ENCODE measurements around the gene MZF1.
"Not testable (repeated sequence)": the region's sequence is repeated elsewhere in the genome, so short reads cannot be mapped to it uniquely, and the experiment has no call there.

Gene MZF1

DNA sequence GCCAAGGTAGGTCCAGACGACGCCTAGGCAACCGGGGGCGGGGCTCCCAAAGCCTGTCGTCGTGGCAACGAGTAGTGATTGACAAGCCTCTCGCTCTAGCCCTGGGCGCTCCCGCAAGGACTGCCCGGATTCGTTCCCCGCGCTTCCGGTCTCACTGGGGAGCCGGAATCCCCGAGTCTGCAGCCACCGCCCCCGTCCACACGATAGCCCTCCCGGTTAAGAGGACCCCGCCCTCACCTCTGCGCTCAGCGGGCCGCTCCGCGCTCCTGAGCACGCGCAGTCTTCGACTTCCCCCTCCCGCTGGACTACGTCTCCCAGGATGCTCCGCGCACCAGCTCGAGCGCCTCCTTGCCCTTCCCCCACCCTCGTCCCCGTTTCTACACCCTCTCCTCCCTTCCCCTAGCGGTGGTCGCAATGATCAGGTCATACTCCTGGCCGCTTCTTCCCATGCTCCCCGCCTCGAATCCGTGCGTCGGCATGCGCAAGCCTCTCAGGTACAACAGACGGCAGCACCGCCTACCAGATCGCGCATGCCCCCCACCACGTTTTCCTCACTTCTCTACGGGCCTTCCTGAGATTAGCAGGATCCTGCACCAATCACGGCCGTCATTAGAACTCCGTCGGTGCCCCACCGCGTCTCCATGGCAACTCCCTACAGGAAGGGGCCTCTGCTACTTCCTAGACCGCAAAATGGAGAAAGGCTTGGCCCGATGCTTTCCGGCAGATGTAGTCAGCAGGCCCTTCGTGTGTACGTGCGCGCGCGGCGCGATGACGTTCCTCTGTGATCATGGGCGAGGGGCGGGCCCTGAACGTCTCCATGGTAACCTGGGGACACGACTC is at the start of gene MZF1:
TSS of gene MZF1 (minus strand) at position 518 of the 840 bp plus-strand sequence. CDS start 1,946 bp downstream, outside the sequence.
- no peak for DNase-seq

DNA sequence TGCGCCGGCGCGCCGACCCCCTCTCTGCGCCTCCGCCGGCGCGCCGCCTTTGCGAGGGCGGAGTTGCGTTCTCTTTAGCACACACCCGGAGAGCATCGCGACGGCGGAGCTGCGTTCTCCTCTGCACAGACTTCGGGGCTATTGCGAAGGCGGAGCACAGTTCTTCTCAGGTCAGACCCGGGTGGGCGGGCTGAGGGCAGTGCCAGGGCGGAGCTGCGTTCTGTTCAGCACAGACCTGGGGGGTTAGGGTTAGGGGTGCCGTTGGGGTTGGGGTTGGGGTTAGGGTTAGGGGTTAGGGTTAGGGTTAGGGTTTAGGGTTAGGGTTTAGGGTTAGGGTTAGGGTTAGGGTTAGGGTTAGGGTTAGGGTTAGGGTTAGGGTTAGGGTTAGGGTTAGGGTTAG is 34.1 kb upstream of the MZF1 start:
- not testable (repeated sequence) for DNase-seq

DNA sequence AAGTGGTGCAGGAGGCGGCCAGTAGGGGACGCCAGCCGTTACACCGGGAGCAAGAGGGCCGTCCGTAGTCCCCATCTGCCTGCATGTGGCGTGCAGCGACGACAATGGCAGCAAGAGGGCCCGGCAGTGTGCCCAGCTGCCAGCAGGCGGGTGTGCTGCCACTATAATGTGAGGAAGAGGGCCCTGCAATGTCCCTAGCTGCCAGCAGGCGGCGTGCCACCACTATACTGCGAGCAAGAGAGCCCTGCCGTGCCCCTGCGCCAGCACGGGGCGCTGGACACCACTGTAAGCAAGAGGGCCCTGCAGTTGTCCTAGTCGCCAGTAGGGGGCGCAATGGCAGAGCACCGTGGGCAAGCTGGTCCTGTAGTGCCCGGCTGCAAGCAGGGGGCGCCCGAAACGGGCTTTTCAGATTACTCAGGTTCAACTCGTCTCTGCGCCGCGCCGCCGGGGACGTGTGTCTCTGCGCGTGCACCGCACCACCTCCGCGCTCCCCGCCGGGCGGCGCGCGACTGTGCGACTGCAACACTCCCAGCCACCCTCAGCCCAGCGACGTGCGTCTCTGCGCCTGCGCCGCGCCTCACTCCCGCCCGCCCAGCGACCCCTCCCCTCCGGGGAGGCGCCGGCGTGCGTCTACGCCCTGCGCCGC is 33.2 kb upstream of the MZF1 start:
- not testable (repeated sequence) for DNase-seq

DNA sequence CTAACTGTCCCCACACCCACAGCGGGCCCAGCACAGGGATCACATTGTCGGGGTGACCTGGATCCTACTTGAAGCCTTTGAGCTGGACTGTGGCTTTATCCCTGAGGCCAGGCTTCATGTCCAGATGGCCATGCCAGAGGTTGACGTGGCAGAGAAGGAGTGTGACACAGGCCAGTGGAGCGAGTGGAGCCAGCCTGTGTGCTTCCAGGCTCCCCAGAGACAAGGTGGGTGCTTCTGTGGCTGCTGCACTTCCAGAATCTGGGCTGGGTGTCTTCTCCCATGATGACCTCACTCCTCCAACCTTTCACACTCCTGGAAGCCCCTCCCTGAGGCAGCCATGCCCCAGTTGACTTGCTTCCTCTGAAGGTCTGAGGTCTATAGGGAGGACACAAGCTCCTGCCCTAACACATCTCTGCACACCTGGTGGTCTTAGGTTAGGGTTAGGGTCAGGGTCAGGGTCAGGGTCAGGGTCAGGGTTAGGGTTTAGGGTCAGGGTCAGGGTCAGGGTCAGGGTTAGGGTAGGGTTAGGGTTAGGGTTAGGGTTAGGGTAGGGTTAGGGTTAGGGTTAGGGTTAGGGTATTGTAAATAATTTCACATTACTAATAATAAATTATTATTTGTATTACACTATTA is 13.1 kb upstream of the MZF1 start:
- DNase-seq = no peak

DNA sequence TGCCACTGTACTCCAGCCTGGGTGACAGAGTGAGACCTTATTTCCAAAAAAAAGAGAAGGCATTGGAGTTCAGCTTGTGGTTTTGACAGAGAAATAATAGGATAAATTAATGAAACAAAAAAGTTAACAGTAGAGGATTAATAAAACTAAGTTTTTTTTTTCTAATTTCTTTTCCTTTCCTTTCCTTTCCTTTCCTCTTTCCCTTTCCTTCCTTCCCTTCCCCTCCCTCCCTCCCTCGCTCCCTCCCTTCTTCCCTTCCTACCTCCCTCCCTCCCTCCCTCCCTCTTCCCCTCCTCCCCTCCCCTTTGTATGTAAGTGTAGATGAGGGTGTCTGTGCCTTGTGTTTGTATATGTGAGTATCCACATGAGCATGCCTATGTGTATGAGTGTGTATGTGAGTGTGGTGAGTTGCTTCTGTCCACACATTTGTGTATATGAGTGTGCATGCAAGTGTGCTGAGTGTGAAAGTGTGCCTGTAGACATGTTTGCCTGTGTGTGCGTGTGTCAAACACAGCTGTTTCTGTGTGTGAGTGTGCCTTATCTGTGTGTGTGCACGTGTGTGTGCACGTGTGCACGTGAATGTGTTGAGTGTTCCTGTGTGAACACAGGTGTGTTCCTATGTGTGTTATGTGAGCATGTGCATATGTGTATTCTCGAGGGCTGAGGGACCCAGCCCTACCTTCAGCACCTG is 12.5 kb upstream of the MZF1 start:
- no peak for DNase-seq

DNA sequence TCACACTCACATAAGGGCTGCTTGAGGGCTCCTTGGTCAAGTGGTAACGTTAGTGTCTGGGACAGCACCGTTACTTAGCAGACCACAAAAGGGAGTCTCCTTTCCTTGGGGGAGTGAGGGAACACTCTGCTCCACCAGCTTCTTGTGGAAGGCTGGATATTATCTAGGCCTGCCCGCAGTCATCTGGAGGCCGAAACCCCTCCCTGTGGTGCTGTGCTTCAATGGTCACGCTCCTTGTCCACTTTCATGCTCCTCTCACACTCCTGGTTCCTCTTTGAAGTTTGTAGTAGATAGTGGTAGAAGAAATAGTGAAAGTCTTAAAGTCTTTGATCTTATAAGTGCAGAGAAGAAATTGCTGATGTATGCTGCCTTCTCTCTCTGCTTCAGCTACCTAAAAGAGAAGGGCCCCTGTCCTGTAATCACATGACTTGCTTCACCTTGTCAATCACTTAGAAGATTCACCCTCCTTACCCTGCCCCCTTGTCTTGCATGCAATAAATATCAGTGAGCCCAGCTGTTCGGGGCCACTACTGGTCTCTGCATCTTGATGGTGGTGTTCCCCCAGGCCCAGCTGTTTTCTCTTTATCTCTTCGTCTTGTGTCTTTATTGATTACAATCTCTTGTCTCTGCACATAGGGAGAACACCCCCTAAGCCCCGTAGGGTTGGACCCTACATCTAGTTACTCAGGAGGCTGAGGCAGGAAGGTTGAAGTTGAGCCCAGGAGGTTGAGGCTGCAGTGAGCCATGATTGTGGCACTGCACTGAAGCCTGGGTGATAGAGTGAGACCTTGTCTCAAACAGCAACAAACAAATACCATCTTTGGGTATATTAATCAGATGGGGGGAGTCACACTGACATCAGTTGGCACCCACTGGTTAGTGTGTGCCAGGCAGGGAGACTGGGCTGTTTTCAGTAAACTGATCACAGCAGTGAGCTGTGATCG is 11.6 kb upstream of the MZF1 start:
- DNase-seq = no peak

DNA sequence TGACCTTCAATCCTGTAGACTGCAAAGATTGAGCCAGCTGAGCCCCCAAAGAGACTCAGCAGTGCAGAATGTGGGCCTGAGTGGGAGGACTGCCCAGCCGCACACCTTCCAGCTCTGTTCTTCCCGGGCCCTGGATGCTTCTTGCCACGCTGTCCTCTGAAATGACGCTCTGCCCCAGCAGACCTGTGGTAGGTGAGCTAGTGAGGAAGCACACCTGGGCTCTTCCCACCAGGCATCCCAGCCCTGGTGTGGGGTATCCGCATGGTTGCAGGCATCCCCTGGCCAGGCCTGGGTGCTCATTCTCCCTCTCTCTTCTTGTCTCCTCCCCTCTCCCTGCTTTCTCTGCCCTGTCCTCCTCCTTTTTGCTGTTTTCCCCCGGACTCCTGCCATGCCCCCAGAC is 9.8 kb upstream of the MZF1 start:
- no peak for DNase-seq

DNA sequence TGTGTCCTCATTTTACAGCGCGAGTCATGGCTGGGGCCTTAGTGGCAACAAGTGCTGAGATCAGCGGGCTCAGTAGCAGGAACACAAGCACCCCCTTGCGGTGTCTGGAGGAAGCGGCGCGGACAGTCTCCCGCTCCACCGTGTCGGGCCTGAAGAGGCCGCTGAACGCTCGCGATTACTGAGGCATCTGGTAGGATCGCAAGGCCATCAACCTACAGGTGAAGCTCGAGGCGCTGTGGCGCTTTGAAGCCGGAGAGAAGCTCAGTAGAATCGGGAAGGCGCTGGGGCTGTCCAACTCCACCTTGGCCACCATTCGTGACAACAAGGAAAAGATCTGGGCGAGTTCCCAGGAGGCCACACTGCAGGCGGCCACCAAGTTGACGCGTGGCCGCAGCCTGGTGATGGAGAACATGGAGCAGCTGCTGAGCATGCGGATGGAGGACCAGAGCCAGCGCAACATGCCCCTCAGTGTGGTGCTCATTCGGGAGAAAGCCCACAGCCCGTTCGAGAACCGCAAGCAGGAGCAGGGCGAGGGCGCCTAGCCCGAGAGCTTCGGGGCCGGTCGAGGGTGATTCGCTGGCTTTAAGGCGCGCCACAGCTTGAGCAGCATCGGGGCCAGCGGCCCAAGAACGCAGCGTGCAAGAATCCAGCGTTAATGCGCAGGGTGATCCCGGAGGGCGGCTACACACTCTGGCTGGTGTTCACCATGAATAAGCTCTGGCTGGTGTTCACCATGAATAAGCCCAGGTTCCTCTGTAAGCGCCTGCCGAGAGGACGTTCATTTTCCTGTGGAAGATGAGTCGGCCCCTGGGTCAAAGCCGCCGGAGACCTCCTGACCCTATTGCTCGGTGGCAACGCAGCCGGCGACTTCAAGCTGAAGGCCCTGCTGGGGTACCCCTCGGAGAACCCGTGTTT is 8.3 kb upstream of the MZF1 start:
- no peak for DNase-seq

DNA sequence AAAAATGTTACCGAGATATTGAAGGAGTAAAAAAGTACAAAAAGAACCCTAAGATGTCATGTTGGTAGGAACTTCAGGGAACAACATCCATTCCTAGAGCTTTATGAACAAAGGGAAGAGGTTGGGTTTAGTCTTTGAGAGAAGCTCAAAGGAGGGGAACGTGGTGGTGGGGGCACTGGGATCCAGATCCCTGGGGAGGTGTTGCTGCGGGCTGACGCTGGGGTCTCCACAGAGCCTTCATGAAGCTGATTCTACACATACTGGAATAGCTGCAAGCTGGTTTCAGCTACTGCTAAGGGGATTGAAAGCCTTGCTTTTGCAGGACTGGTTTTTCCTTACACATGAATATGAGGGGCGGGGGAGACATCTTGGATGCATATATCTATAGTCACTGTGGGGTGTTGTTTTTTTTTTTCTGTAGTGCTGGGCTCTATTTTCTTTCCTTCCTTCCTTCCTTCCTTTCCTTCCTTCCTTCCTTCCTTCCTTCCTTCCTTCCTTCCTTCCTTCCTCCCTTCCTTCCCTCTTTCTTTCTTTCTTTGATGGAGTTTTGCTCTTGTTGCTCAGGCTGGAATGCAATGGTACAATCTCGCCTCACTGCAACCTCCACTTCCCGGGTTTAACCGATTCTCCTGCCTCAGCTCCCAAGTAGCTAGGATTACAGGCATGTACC is 6.5 kb upstream of the MZF1 start:
- no peak for DNase-seq

DNA sequence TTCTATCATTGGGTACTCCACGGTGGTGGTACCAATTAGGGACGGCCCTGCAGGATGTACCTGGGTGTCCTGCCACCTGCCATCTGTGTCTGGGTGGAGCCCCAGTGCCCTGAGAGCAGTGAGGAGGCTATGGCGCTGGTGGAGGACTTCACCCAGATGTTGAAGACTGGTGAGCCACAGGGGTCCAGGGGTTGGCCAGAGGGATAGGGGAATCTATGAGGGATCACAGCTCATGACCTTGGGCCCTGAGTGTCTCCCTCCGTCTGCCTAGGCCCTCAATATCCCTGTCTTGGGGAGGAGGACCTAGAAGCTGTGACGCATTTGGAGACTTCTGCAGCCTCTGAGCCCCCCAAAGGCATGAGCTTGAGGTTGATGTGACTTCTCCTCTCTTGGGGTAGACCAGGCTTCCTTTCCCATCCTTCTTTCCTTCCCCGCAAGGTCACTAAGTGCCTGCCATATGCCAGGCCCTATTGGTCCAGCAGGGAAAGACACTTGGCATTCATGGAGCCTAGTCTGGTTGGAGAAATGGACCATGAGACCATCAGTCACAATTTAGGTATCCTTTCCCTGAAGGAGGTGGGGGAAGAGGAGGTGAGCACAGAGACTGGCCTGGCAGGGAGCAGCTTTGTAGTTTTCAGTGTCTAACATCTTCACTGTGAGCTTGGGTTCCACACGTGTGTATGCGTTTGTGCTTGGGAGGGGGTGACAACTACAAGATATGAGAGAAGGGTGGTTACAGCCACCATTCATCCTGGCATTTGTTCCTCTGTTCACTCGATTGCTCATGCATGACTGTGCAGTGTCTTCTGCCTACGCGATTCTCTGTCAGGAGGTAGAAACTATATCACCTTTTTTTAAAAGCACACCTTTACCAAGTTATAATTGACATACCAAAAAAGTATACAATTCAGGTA is 5.1 kb upstream of the MZF1 start:
- no peak for DNase-seq

DNA sequence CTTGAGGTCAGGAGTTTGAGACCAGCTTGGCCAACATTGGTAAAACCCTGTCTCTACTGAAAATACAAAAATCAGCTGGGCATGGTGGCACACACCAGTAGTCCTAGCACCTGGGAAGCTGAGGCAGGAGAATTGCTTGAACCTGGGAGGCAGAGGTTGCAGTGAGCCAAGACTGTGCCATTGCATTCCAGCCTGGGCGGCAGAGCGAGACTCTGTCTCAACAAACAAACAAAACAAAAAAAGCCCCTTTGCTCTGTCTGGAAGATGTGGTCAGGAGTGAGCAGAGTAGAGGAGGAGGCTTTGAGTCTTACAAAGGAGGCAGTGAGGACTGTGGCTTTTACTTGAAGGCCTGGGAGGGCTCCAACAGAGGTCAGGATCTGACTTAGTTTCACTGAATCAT is 4.4 kb upstream of the MZF1 start:
- not testable (repeated sequence) for DNase-seq

DNA sequence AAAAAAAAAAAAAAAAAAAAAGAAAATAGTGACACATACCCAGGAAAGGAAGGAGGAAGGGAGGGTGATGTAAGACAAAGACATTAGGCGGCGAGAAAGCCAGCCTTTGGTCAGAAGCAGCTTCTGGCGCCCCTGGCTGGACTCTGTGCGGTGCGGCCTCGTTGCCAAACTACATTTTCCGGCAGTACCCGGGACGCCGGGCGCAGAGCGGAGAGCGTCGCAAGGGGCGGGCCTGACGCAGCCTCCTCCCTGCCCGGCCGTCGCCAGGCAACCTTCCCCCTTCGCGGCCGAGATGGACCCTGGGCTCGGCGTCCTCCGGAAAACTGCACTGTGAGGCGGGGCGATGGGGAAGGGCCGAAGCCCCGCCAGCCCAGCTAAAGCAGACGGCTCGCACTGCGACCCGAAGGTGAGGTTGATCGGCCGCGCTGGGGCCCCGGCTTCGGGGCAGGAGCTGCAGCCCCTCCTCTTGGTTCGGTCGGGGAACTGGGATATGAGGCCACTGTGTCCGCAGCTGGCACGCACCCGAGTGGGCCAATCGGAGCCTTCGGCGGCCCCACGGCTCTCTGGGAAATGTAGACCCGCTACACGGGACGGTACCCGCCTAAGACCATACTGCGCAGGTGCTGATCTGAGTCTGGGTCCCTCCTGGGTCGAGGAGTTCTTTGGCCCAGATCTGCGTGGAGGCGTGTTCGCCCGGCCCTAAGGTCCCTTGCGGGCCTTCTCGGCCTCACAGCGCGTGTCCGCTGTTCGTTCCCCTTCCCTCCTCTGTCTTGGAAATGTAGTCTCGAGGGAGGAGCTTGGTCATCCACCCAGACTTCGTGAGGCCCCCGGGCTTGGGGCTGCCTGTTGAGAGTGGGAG is 2.3 kb upstream of the MZF1 start:
- no peak for DNase-seq

DNA sequence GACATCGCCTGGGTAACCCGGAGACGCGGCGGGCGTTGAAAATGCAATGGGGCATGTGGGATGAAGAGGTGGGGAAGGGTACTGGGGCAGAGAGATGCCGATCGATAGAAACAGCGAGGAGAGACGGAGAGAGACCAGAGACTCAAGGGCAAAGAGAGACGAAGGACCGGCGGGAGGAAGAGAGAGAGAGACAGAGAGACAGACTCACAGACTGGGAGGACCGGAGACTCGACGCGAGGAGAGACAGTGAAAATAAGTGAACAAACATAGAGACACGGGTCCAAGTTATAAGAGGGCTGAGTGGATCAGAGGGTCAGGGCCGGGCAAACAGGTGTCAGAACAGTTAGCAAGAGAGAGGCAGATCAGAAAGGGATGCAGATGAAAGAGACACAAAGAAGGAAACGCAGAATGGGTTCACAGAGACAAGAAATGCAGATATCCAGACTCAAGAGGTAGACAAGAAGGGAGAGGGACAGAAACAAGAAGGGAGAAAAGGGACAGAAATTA is 576 bp upstream of the MZF1 start:
- no peak for DNase-seq

DNA sequence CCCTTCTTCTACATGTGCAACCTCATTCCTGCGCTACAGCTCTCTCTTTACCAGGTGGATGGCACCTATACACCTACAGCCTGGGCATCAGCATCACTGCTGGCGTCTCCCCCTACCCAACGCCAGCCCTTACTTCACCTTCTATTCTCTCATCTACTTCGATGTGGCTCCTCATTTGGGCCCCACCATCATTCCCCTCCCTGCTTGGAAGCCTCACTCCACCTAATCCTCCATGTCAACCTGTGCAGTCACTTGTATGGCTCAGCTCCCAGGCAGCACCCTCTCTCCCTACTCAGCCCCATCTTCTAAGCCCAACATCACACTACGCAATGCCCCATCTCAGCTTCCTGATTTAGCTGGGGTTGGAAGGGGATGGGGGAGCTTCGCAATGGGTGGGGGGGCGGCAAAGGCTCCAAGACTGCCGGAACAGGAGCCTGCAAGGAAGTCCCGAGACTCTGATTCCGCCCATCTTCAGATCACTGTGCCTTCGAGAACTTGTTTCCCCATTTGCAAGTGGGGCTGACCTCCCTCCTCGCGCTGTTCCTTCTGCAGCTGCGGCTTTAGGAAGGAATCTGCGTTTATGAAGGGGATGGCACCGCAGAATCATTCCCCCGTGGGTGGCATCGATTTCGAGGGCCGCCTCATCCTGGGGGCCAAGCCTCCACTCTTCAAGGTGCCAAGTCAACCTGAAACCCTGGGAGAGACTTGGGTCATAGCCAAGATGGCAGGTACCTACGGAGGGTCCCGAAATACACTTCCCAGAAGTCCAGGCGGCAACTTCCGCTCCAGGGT is 913 bp downstream of the MZF1 start:
- no peak for DNase-seq

DNA sequence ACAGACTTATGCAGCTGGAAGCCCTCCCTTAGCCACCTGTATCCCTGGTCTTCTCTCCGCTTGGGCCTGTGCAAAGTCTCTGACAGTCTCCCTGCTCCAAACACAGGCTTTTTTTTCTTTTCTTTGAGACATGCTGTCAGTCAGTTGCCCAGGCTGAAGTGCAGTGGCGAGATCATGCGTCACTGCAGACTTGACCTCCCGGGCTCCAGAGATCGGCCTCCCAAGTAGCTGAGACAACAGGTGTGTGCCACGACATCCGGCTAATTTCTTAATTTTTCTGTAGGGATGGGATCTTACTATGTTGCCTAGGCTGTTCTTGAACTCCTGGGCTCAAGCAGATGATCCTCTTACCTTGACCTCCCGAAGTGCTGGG is 1.6 kb downstream of the MZF1 start:
- no peak for DNase-seq

DNA sequence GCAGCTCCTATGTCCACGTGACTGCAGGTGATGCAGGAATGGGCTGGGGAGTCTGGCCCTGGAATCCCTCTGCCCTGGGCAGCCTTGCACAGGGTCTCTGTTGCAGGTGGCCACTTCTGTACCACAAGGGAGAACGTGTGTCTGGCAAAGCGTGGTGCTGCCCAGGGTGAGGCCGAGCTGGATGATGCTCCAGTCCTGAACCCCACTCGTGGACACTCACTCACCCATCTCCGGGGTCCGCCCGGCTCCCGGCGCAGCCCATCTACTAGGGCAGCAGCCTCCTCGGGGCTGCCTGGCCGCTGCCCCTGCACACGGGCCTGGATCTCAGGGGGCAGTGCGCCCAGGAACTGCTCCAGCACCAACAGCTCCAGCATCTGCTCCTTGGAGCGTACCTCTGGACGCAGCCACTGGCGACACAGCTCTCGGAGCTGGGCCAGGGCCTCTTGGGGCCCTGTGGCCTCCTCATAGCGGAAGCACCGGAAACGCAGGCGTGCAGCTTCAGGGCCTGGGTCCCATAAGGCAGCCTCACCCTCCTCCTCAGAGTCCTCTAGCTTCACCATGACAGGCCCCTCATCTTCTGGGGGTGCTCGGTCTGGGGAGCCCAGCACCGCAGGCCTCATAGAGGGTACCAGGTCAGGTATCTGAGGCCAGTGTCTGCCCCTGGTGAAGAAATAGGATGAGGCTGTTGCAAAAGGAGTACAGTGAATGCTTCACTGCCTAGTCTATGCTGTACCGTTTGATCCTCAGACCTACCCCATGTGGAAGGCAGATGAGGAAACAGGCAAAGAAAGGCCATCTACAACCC is 2.2 kb downstream of the MZF1 start:
- no peak for DNase-seq

Measured in NCI-H1092 (cell line).